Measurements from ENCODE around the gene HPGDS.

DNA sequence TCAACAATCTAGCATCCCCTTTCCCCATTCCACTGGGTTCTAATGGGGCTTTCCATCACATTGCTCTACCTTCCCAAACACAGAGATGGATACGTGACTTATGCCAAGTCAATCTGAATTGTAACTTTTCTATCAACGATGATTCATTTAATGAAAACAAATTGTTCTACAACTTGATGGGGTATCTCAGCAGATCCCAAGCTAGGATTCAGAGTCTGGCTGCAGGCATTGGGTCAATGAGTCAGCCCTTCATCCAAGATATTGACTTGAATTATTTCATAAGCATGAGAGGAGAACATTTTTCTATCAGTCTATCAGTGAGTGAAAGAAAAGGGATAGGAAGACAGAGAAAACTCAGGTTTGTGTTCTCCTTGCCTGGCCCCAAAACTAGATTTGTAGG lies 15.0 kb upstream of the HPGDS start:
- TF ChIP-seq, protein P1, sequence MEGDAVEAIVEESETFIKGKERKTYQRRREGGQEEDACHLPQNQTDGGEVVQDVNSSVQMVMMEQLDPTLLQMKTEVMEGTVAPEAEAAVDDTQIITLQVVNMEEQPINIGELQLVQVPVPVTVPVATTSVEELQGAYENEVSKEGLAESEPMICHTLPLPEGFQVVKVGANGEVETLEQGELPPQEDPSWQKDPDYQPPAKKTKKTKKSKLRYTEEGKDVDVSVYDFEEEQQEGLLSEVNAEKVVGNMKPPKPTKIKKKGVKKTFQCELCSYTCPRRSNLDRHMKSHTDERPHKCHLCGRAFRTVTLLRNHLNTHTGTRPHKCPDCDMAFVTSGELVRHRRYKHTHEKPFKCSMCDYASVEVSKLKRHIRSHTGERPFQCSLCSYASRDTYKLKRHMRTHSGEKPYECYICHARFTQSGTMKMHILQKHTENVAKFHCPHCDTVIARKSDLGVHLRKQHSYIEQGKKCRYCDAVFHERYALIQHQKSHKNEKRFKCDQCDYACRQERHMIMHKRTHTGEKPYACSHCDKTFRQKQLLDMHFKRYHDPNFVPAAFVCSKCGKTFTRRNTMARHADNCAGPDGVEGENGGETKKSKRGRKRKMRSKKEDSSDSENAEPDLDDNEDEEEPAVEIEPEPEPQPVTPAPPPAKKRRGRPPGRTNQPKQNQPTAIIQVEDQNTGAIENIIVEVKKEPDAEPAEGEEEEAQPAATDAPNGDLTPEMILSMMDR (IDR thresholded peaks at IDR 0.05 in 2 of 3, conservative IDR thresholded peaks at IDR 0.05 in 1 of 3; ENCODE audit: control insufficient read depth in 2 of 3, extremely low read depth in 1 of 3, insufficient read depth in 1 of 3, low read depth in 3 of 3, low read length in 3 of 3), result no peak
- no peak for TF ChIP-seq POLR2A (IDR thresholded peaks at IDR 0.05; ENCODE audit: low read depth, low read length)
- TF ChIP-seq, protein P2, sequence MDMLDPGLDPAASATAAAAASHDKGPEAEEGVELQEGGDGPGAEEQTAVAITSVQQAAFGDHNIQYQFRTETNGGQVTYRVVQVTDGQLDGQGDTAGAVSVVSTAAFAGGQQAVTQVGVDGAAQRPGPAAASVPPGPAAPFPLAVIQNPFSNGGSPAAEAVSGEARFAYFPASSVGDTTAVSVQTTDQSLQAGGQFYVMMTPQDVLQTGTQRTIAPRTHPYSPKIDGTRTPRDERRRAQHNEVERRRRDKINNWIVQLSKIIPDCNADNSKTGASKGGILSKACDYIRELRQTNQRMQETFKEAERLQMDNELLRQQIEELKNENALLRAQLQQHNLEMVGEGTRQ (IDR thresholded peaks at IDR 0.05; ENCODE audit: borderline replicate concordance, low read depth, low read length), result no peak
- TF ChIP-seq, protein P3, sequence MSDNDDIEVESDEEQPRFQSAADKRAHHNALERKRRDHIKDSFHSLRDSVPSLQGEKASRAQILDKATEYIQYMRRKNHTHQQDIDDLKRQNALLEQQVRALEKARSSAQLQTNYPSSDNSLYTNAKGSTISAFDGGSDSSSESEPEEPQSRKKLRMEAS (IDR thresholded peaks at IDR 0.05; ENCODE audit: low read depth, low read length), result no peak
- TF ChIP-seq CHD1 (IDR thresholded peaks at IDR 0.05; ENCODE audit: low read depth, low read length), result no peak
- no peak for TF ChIP-seq ZNF274 (IDR thresholded peaks at IDR 0.05; ENCODE audit: insufficient read depth, insufficient read length)
- TF ChIP-seq TAF1 (IDR thresholded peaks at IDR 0.05; ENCODE audit: borderline replicate concordance, low read depth, low read length), result no peak
- TF ChIP-seq POLR2AphosphoS5 (IDR thresholded peaks at IDR 0.05; ENCODE audit: low read length), result no peak
